GM19324 (cell line): ENCODE data around the gene DCTN3.

Experiments
- ATAC-seq: cut with Tn5 transposase; IDR thresholded peaks from one replicate; pipeline ENCODE4 v1.9.1; 2021; ENCODE audit warnings: mild to moderate bottlenecking, moderate library complexity; ENCODE audit not compliant: unreplicated experiment, low FRiP score

Gene DCTN3

GRCh38 chr9:34620061-34620994, at the start of gene DCTN3:
Gene DCTN3, minus strand, starts transcription at chr9:34620495. Its CDS starts 31 bp downstream, at chr9:34620464.
- peak; percentile 91 for ATAC-seq

GRCh38 chr9:34665381-34666250, 45.3 kb upstream of the DCTN3 start:
- ATAC-seq: peak; percentile 74

DNA sequence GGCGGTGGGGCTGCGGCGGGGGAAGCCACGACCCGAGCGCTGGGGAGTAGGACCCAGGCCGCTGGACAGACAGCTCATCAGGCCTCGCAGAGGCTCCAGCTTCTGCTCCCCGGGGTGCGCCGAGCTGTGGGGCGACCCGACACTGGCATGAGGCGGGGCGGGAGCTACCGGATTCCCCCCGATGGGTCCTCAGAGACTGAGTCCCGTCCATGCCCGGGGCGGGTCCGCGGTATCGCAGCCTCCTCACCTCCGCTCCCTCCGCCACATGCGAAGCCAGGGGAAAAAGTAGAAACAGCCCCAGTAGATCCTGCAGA, 44.7 kb upstream of the DCTN3 start:
- peak; percentile 20 for ATAC-seq

DNA sequence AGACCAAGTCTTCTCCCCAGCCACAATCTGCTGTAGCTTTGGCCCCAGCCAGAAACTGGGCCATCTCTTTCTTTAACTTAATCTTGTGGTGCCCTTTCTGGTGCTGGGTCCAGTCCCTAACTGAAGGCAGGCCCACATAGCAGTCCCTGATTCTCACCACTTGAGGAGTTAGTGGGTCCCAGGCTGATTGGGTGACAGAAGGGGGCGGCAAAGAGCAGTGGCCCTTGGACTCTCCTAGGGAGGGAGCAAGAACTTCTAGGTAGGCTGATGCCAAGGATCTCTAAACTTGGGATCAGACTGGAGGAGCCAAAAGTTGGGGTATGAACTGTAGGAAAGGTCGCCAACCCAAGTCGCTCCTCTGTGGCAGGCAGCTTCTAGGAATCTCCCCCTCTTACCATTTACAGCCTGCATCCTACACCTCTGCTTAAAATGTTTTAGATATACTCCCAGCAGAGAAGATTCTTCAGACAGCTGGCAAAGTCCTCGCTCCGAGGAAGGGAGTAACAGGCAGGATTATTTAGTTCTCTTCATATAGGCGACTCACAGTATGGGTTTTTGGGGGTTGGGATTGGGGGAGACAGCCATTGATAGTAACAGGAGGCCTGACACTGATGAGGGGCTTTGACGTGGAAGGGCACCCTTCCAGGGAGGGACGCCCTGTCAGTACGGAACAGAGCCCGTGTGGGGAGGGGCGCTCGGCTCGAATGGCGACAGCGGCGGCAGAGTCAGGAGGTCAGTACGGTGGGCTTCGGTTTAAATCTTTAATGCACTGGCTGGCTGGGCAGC, 44.2 kb upstream of the DCTN3 start:
- ATAC-seq: no peak

DNA sequence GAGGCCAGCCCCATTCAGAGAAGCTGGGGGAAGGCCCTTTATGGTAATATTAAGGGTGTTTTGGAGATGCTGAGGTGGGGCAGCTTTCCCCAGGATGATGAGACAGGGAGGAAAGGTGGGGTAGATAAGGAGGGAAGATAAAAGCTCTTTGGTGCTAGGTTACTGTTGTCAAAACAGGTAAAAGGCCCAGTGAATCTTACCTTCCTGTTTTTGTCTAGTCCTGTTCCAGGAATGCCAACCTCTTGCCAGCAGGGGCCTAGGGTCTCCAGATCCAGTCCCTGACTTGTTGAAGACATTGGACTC, 43.0 kb upstream of the DCTN3 start:
- no peak for ATAC-seq

DNA sequence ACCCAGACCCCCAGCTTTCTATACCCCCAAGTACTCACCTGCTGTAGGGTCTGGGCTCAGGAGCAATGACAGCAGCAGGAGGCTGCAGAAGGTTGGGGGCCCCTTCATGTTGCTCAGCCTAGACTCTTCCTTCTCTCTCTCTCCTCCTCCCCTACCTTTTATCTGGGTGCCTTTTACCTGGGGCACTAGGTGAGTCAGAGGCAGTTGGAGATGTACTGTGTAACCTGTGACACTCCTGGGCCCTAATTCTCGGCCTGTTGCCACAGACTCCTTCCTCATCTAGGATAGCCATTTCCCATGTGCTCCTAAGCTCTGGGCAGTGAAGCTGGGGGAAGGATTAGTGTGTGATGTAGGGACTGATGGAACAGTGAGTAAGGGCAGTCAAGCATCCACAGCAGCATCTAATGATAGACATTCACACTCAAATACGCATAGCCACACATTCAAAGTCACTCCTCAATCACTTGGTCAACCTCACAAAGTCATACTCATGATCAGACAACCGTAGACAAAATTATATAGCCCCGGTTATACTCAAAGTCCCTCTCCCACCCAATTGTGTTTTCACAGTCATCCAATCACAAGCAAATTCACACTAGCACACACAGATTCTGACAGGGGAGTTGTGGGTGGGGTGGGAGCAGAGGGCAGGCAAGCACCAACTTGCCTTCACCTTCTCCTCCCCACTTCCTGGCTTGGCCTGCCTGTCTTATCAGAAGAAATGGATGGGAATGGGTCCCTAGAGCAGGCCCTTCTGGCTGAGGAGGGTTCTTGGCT, 42.4 kb upstream of the DCTN3 start, which contains the start of gene CCL27:
TSS of gene CCL27 (minus strand) at position 132 of the 777 bp plus-strand sequence. CDS start at position 108, 24 bp downstream.
- ATAC-seq: no peak

GRCh38 chr9:34659592-34660253, 39.4 kb upstream of the DCTN3 start:
- no peak for ATAC-seq

GRCh38 chr9:34658461-34658860, 38.2 kb upstream of the DCTN3 start:
- no peak for ATAC-seq

DNA sequence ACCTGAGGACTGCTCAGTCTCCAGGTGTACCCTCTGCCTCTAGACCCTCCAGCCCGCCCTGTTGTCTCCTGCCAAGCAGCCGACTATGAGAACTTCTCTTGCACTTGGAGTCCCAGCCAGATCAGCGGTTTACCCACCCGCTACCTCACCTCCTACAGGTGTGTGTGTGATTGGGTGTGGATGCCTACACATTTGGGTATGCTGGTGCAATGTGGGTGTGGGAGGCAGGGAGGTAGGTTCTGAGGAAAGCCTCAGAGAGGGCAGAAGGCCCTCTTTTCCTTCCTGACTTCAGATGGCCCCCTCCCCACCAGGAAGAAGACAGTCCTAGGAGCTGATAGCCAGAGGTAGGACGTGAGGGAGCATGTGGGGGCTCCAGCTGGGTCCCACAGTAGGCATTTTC, 36.7 kb upstream of the DCTN3 start:
- ATAC-seq: no peak

DNA sequence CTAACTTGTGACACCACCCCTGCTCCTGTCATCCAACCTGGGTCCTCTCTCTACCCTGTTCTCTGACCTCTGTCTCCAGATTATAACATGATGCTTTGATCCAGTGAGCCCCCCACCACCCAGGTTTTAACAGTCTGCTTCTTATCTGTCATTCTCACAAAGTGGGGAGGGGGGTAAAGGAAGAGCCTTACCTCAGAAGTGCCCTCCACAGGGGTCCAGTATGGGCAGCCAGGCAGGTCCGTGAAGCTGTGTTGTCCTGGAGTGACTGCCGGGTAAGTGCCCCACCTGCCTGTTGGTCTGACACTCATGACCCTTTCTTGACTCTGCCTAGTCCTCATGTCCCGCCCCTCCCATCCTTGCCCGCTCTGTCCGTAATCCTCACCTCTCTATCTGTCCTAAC, 35.1 kb upstream of the DCTN3 start:
- ATAC-seq: no peak

- no peak for ATAC-seq
Measured at GRCh38 chr9:34654323-34655051, 34.2 kb upstream of the DCTN3 start.

GRCh38 chr9:34653151-34654072, 33.1 kb upstream of the DCTN3 start:
- no peak for ATAC-seq

GRCh38 chr9:34652602-34653000, 32.3 kb upstream of the DCTN3 start:
- ATAC-seq: no peak

GRCh38 chr9:34651876-34652601, 31.7 kb upstream of the DCTN3 start, which contains the start of gene IL11RA:
Gene IL11RA, plus strand, starts transcription at chr9:34652185. Its CDS starts 3,033 bp downstream, at chr9:34655218.
- ATAC-seq: no peak

- no peak for ATAC-seq
Measured at GRCh38 chr9:34651321-34651720, 31.0 kb upstream of the DCTN3 start.

- no peak for ATAC-seq
Measured at GRCh38 chr9:34650816-34651215, 30.5 kb upstream of the DCTN3 start.

DNA sequence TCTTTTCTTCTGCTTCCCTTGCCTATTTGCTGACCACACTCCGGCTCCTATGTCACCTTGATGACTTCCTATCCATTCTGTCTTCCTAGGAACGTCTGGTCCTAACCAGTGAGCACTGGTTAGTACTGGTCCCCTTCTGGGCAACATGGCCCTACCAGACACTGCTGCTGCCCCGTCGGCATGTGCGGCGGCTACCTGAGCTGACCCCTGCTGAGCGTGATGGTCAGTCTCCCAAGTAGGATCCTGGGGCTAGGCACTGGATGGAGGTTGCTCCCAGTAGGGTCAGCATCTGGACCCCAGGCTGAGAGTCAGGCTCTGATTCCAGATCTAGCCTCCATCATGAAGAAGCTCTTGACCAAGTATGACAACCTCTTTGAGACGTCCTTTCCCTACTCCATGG, 28.4 kb upstream of the DCTN3 start:
- no peak for ATAC-seq
